Urinary bladder (tissue), 4 donors: Measurements from ENCODE around the gene SIDT2. TPM values are rescaled to one million over a fixed set of nuclear protein-coding genes. Genes with fewer than 3 reads are reported as not detected.
A peak's percentile ranks its signal among the peaks of the same experiment; 100 is the strongest.

Experiments
- DNase-seq: peaks from one replicate; pipeline ENCODE4 v3.0.0-alpha.2; 2015; ENCODE audit errors: extremely low spot score
- H3K27ac ChIP-seq: one replicate; pipeline ENCODE4 v1.5.1; 2013; ENCODE audit warnings: low read depth, mild to moderate bottlenecking, moderate library complexity
- H3K36me3 ChIP-seq: one replicate; pipeline ENCODE4 v1.6.1; 2013; ENCODE audit warnings: mild to moderate bottlenecking, moderate library complexity; ENCODE audit not compliant: insufficient read depth
- H3K4me1 ChIP-seq: one replicate; pipeline ENCODE4 v1.6.1; 2013; ENCODE audit warnings: mild to moderate bottlenecking, moderate library complexity; ENCODE audit not compliant: insufficient read depth
- H3K4me3 ChIP-seq: one replicate; pipeline ENCODE4 v1.5.1; 2013; ENCODE audit warnings: low read depth, low read length
- WGBS: extraction: QIAGEN DNeasy Blood & Tissue Kit; methylation state at CpG from one replicate; pipeline ENCODE4 v1.1.7; 2013; 5-methylcytosine and 5-hydroxymethylcytosine counted together
- polyA plus RNA-seq: library from polyadenylated mRNA; stranded (reverse); fragments of 200-250 nt; gene quantifications from one replicate; pipeline ENCODE4 v1.2.3, GENCODE V29; 2013
- total RNA-seq: library from RNA; depleted of rRNA; stranded (reverse); fragments of >200 nt; gene quantifications from one replicate; pipeline ENCODE4 v1.2.3, GENCODE V29; 2014
- donor health status: healthy with polysubstance abuse.
- donor health status: healthy.

SIDT2 gene
- total and polyA plus RNA-seq, 2 donors: 19.6 to 31.6 TPM

GRCh38 chr11:117221775-117222517 lies 43.4 kb downstream of the SIDT2 start:
- Histone ChIP-seq H3K27ac (peak overlapping the region; percentile 65), H3K4me3 (no peak overlapping the region), H3K4me1 (no peaks in the 10 kb centered on the region), H3K36me3 (no peaks in the 10 kb centered on the region)
- 22% methylated on average over 7 of the region's 7 CpGs for WGBS
- no peak for DNase-seq

- Histone ChIP-seq H3K4me1 (no peaks in the 10 kb centered on the region), H3K4me3 (no peak overlapping the region), H3K36me3 (no peaks in the 10 kb centered on the region), H3K27ac (no peak overlapping the region)
- WGBS: 87% methylated on average over 14 of the region's 14 CpGs
- DNase-seq: no peak
Observed at GRCh38 chr11:117222991-117223740, 44.6 kb downstream of the SIDT2 start.

GRCh38 chr11:117223741-117224689 lies 45.5 kb downstream of the SIDT2 start:
- 77% methylated on average over 17 of the region's 17 CpGs for WGBS
- no peaks in the 10 kb centered on the region for H3K36me3 ChIP-seq
- H3K4me1 ChIP-seq: no peaks in the 10 kb centered on the region
- no peak overlapping the region for H3K4me3 ChIP-seq
- DNase-seq: no peak
- no peak overlapping the region for H3K27ac ChIP-seq

GRCh38 chr11:117225553-117226170 lies 47.1 kb downstream of the SIDT2 start:
- no peak overlapping the region for H3K27ac ChIP-seq

GRCh38 chr11:117226388-117227385 lies 48.1 kb downstream of the SIDT2 start:
- no peak overlapping the region for H3K27ac ChIP-seq
- peak; percentile 41 for DNase-seq
- H3K4me3 ChIP-seq: no peak overlapping the region
- WGBS: 65% methylated on average over 19 of the region's 19 CpGs
- H3K4me1 ChIP-seq: no peaks in the 10 kb centered on the region
- H3K36me3 ChIP-seq: no peaks in the 10 kb centered on the region

More at GRCh38 chr11:117225553-117226170, 47.1 kb downstream of the SIDT2 start:
- H3K36me3 ChIP-seq: no peaks in the 10 kb centered on the region
- WGBS: 93% methylated on average over 9 of the region's 9 CpGs
- no peak overlapping the region for H3K4me3 ChIP-seq
- no peaks in the 10 kb centered on the region for H3K4me1 ChIP-seq
- no peak for DNase-seq

- Histone ChIP-seq H3K36me3 (no peaks in the 10 kb centered on the region), H3K4me3 (no peak overlapping the region), H3K27ac (no peak overlapping the region), H3K4me1 (no peaks in the 10 kb centered on the region)
- WGBS: 92% methylated on average over 11 of the region's 11 CpGs
- DNase-seq: no peak
Observed at GRCh38 chr11:117228091-117228490, 49.5 kb downstream of the SIDT2 start.

- DNase-seq: no peak
- WGBS: 95% methylated on average over 12 of the region's 12 CpGs
Observed at GRCh38 chr11:117229411-117229810, 50.9 kb downstream of the SIDT2 start.

GRCh38 chr11:117229931-117230285 lies 51.4 kb downstream of the SIDT2 start:
- Histone ChIP-seq H3K4me3 (no peak overlapping the region), H3K4me1 (no peaks in the 10 kb centered on the region), H3K27ac (no peak overlapping the region), H3K36me3 (no peaks in the 10 kb centered on the region)
- WGBS: 82% methylated on average over 5 of the region's 5 CpGs
- DNase-seq: no peak

More at GRCh38 chr11:117229411-117229810, 50.9 kb downstream of the SIDT2 start:
- H3K36me3 ChIP-seq: no peaks in the 10 kb centered on the region
- no peak overlapping the region for H3K4me3 ChIP-seq
- H3K27ac ChIP-seq: no peak overlapping the region
- no peaks in the 10 kb centered on the region for H3K4me1 ChIP-seq

GRCh38 chr11:117230286-117230961 lies 51.9 kb downstream of the SIDT2 start:
- H3K4me1 ChIP-seq: no peaks in the 10 kb centered on the region

GRCh38 chr11:117230999-117231841 lies 52.7 kb downstream of the SIDT2 start:
- no peak for DNase-seq
- Histone ChIP-seq H3K4me3 (peak overlapping the region; percentile 93), H3K4me1 (no peaks in the 10 kb centered on the region), H3K36me3 (no peaks in the 10 kb centered on the region), H3K27ac (peak overlapping the region; percentile 94)
- 9% methylated on average over 14 of the region's 14 CpGs for WGBS

More at GRCh38 chr11:117230286-117230961, 51.9 kb downstream of the SIDT2 start:
- no peak overlapping the region for H3K4me3 ChIP-seq
- DNase-seq: no peak
- 76% methylated on average over 12 of the region's 12 CpGs for WGBS
- no peaks in the 10 kb centered on the region for H3K36me3 ChIP-seq
- H3K27ac ChIP-seq: no peak overlapping the region

- H3K36me3 ChIP-seq: no peaks in the 10 kb centered on the region
- WGBS: under 1% methylated on average over 13 of the region's 13 CpGs
- H3K4me1 ChIP-seq: no peaks in the 10 kb centered on the region
- peak within 1 kb of the TSS; percentile 94 for H3K27ac ChIP-seq
- DNase-seq: no peak
- H3K4me3 ChIP-seq: peak within 1 kb of the TSS; percentile 93
Observed at GRCh38 chr11:117231842-117232091, 53.2 kb downstream of the SIDT2 start, which contains the start of gene PCSK7. Gene PCSK7 (minus strand): TSS chr11:117232073. CDS start chr11:117229844, 2,229 bp downstream.
